Ishikawa (cell line): ENCODE measurements around the gene CEND1.

Experiments used
- CEBPB ChIP-seq: IDR thresholded peaks from 2 replicates; pipeline ENCODE4 v1.6.1; 2012
- EGR1 ChIP-seq: IDR thresholded peaks from 2 replicates; pipeline ENCODE4 v1.6.1; 2012
- FOXM1 ChIP-seq: IDR thresholded peaks from 2 replicates; pipeline ENCODE4 v1.6.1; 2012; ENCODE audit warnings: low read depth, borderline replicate concordance
- MAX ChIP-seq: IDR thresholded peaks from 2 replicates; pipeline ENCODE4 v1.6.1; 2012
- NFIC ChIP-seq: IDR thresholded peaks from 2 replicates; pipeline ENCODE4 v1.6.1; 2012
- RAD21 ChIP-seq: IDR thresholded peaks from 2 replicates; pipeline ENCODE4 v1.6.1; 2012; ENCODE audit warnings: low read depth
- TAF1 ChIP-seq: IDR thresholded peaks from 2 replicates; pipeline ENCODE4 v1.6.1; 2012; ENCODE audit warnings: low read depth, mild to moderate bottlenecking
- TCF12 ChIP-seq: IDR thresholded peaks from 2 replicates; pipeline ENCODE4 v1.6.1; 2012; ENCODE audit warnings: low read depth
- USF1 ChIP-seq: IDR thresholded peaks from 2 replicates; pipeline ENCODE4 v1.6.1; 2012

GRCh38 chr11:820655-821511, 31.0 kb upstream of the CEND1 start:
- TF ChIP-seq RAD21 = no peak
- peak; percentile 24; the same call in 1 of the 2 replicates for TF ChIP-seq MAX
- no peak for TF ChIP-seq EGR1
- TF ChIP-seq FOXM1 = no peak
- TF ChIP-seq CEBPB = peak; percentile 89
- TF ChIP-seq NFIC = peak; percentile 59
- TF ChIP-seq USF1 = no peak
- TF ChIP-seq TCF12 = peak; percentile 53; the same call in 1 of the 2 replicates
- no peak for TF ChIP-seq TAF1
